ENCODE data around the gene CCR7.

GRCh38 chr17:40536295-40537171, 28.7 kb downstream of the CCR7 start:
- TF ChIP-seq CTCF (IDR thresholded peaks at IDR 0.05; ENCODE audit: insufficient read depth, low read depth, low read length) (no peak), EZH2 (IDR thresholded peaks at IDR 0.05; ENCODE audit: insufficient read depth, low read length) (no peak)

Data from astrocyte (in vitro differentiated cells and primary cell).